HG02884 (cell line): ENCODE data around the gene TSHZ2.
"Not testable (repeated sequence)": the region's sequence is repeated elsewhere in the genome, so short reads cannot be mapped to it uniquely, and the experiment has no call there.

Experiments
- ATAC-seq: cut with Tn5 transposase; IDR thresholded peaks from one replicate; pipeline ENCODE4 v1.9.1; 2021; ENCODE audit warnings: mild to moderate bottlenecking, moderate library complexity; ENCODE audit not compliant: unreplicated experiment

Gene TSHZ2

DNA sequence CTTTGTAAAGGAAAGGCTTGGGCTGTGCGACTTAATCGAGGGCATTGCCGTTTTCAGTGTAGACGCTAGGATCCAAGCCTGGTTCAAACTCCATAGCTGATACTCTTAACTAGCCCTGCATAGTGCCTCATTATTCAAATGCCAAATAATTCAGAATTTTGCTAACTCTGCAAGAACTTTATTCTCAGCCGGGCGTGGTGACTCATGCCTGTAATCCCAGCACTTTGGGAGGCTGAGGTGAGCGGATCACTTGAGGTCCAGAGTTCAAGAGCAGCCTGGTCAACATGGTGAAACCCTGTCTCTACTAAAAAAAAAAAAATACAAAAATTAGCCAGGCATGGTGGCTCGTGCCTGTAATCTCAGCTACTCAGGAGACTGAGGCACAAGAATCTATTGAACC is 394.8 kb downstream of the TSHZ2 start:
- not testable (repeated sequence) for ATAC-seq

DNA sequence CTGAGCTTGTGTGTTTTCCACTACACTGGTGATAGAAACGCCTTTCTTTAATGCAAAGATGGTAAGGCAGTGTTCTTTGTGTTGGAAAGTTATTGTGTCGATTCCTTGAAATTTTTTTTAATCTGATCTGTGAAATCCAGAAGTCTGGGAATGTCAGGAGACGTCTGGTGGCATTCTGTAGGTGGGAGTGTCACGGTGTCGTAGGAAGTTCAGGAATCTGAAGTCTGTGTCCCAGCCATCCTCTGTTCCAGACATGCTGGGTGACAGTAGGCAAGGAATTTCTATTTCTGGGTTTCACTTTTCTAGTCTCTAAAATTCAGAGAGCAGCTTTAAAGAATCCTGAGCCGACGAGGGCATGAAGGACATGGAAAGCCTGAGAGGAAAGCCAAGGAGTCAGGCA is 397.7 kb downstream of the TSHZ2 start:
- no peak for ATAC-seq

GRCh38 chr20:53370345-53370961 is 398.3 kb downstream of the TSHZ2 start:
- ATAC-seq = no peak

DNA sequence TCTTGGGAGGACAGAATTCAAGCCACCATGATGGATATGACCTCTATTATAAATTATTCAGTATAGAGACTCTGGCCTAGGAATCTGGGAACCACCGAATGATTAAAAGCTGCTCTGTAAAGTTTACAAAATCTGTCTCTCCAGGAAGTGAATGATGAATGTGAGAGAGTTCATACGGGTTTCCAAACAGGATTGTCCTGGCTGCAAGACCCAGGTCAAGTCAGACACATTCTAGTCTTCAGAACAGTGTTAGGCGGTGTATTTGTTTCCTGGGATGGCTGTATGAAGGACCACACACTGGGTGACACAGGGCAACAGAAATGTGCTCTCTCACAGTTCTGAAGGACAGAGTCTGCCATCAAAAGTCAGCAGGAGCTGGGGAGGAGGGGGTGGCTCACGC is 399.1 kb downstream of the TSHZ2 start:
- ATAC-seq = no peak

- ATAC-seq = no peak
Measured at GRCh38 chr20:53376021-53376420, 403.9 kb downstream of the TSHZ2 start.

GRCh38 chr20:53379014-53379832 is 407.1 kb downstream of the TSHZ2 start:
- ATAC-seq = no peak

DNA sequence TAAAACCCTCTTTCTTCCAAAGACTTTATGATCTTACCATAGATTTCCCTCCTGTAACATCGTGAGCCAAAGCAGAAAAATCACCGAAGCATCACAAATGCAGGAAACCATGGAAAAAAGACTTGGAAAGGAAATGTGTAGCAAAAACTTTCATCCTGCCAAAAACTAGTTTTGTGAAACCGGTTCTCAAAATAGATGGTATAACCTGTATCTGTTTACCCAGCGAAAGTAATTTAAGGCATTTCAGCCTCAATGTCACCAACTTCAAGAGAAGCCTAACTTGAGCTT is 407.6 kb downstream of the TSHZ2 start:
- ATAC-seq = no peak

DNA sequence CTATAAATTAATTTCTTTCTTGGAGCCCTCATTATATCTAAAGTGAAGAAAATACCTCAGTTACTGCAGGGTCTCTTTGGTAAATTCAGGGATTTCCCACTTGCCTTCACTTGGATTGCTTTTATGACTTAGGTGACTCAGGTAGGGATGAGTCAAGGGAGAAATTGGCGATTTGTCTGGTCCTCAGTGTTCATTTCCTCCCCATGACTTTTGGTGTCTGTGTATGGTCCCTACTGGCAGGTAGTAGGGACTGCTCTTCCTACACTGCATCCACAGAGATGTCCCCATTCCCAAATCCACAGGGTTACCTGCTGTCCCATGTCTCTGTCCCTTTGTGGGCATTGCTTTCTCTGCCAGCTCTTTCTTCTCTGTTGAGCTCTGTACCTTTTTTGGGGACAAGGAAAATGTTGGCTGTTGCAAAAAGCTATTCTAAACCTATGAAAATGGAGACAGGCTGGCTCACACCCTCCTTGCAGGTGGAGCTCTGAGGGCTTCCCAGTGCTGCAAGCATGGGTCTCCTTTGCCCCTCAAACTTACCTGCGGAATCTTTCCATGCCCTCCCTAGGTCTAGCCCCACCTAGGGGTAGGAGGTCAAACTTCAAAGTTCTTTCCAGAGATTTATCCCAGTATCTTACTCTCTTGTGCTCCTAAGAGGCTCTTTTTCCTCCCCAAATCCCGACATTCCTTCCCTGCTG is 409.6 kb downstream of the TSHZ2 start:
- no peak for ATAC-seq

DNA sequence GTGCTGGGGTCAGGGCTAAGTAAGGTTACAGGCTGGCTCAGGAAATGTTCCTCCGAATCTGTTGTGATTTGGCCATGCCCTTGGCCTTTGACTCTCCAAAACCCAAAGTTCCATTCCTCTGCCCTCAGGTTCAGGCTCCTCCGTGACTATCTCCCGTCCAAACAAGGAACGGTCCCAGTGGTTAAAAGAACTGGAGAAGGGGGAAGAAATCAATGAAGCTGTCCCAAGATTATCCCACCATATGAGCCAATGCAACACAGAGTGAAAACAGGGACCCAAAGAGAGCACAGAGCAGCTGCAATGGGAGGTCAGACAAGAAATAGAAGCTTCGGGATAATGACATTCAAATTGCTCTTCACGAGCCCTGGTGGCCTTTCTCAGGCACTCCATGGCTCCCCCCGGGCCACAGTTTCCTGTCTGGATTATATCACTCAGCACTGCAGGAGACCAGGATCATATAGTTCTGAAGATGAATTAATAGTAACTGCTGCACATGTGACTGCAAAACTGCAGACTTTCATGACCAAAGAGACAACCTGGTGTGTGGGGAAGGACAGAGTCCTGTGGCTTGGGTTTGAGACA is 410.2 kb downstream of the TSHZ2 start:
- ATAC-seq = no peak

DNA sequence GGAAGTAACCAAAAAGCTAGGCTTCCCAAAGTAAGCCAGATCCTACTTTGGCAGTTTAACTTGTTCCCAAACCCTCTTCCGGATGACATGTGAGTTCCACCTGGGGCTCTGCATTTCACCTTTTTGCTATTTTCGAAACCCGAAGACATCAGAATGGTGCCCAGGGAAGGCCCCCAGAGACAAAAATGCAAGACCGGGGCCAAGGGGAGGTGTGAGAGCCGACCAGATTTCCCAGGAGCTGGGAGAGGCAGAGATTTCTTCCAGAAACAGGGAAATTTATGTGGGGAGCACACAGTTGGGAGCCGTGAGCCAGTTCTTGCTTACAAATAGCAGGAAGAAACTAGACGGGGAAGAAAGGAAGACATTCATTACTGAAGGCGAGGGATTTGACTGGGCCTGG is 411.8 kb downstream of the TSHZ2 start:
- ATAC-seq = no peak

- no peak for ATAC-seq
Measured at GRCh38 chr20:53384392-53384791, 412.2 kb downstream of the TSHZ2 start.

DNA sequence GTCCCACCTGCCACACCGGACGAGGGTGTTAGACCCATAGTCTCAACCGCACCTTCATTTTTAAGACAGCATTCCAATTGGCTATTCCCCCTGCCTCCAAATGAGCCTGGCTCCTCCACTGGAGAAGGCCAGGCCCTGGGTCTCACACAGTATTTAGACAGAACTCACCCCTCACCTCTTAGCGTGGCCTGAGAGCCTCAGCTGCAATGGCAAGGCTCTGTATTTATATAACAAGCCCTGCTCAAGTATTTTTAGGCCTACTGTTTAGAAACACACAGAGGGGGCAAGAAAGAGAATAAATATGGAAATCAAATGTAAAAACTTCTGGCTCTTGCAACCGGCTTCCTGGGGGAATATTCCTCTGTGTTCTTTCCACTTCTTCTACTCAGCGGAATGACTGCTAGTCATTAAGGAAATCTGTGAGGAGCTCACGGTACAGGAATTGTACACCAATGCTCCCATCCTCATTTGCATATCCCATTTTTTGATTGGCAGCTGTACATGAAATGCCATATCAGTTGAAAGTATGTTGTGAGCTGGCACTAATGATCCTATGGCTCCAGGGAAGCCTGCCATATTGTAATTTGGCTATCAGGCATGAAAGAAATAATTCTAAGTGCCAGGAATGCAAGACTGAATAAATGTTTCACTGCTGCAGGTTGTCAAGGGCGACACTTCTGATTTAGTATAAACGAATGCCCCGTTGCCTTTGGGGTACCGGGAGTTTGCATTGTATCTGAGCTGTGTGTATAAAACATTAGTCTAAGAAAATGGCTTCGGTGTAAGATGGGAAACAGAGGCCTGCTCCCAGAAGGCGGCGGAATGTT is 414.0 kb downstream of the TSHZ2 start:
- no peak for ATAC-seq

DNA sequence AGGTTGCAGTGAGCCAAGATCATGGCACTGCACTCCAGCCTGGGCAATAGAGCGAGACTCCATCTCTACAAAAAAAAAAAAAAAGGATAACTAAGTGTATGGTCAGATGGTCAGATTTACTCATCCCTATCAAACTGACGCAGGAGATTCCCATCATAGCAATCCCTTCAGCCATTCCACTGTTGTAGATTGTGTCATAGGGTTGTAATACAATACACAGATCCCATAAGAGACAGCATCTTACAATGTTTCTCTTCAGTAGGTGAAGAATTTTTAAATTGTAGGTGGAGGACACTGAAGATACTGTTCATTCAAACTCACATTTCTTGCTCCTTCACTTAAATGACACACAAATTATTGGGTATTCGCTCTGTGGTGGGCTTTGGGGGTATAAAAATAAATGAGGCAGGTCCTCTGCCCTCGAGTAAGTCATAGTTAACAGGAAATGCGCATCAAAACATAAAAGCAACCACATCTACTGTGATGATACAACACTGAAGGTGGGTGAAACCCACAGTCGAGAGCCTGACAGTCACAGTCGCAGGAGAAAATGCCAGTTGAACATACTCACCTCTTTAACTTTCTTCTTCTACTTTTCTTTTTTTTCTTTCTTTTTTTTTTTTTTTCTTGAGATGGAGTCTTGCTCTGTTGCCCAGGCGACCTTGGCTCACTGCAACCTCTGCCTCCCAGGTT is 416.0 kb downstream of the TSHZ2 start:
- no peak for ATAC-seq

- no peak for ATAC-seq
Measured at GRCh38 chr20:53389516-53390300, 417.6 kb downstream of the TSHZ2 start.

DNA sequence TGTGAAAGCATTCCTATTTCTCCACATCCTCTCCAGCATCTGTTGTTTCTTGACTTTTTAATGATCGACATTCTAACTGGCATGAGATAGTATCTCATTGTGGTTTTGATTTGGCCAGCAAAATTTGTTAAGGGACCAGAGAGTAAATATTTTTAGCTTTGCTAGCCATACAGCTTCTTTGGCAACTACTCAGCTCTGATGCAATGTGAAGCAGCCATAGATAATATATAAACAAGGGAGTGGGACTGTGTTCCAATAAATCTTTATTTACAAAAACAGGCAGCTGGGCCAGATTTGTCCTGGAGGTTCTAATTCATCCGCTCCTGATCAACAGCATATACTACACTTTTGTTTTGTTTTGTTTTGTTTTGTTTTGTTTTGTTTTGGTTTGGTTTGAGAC is 418.6 kb downstream of the TSHZ2 start:
- ATAC-seq = no peak

- no peak for ATAC-seq
Measured at GRCh38 chr20:53394433-53394832, 422.3 kb downstream of the TSHZ2 start.

DNA sequence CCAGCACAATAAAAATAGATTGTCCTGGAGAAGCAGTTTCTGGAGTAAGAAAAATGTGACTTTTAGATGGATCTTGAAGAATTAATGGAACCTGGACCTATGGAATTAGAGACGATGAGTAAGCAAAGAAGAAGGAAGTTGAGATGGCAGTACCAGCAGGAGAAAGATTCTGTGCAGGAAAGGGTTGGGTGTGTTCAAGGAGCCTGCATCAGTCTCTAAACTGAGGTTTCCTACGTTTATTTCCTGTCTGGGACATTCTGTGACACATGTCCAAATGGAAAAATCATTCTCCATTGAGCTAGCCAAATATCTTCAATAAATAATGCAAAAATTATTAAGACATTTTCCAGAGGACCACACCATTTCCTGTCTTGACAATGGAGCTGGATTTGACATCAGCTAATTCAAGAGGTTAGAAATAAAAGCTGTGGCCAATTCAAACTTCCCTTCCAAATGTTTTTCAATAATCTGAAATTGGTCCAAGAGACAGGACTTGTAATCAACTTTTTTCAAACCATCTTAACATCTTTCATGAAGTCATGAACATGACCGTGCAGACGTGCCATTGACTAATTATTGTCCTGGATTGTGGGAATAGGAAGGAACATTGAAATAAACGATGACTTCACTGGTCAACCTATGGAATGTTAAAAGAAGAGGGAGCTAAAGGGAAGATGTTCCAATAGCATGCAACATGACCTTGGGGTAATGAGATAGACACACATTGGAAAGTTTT is 423.2 kb downstream of the TSHZ2 start:
- ATAC-seq = no peak

DNA sequence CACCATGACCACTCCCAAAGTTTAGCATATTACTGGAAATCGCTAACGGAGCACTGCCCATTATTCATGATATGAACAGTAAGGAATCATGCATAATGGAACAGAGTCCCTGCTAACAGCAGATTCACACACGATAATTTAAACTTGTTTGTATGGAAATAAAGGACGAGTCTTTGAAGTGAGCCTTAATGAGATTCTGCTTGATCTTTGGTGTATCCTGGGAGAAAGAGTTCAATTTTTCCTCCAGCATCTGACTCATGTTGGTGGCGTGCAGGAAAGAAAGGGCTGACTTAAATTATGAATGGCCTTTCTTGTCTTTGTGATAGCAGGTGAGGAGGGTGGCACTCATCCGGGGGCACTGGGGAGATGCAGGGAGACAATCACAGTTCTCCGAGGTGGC is 426.9 kb downstream of the TSHZ2 start:
- no peak for ATAC-seq
